LHCN-M2 (cell line): ENCODE measurements around the gene DCAKD. TPM values are rescaled to one million over a fixed set of nuclear protein-coding genes. Genes with fewer than 3 reads are reported as not detected.

Experiments used
- DNase-seq: peaks from one replicate; pipeline ENCODE4 v3.0.0-alpha.2; 2012; ENCODE audit warnings: low read depth
- total RNA-seq: library from RNA; depleted of rRNA; stranded (reverse); fragments of >200 nt; gene quantifications from 2 replicates; pipeline ENCODE4 v1.2.3, GENCODE V29; 2014

Gene DCAKD
- total RNA-seq, 1 experiment from 2014 or later: 72.7 TPM

GRCh38 chr17:45031231-45032173, 19.9 kb downstream of the DCAKD start:
- DNase-seq: peak; percentile 84

GRCh38 chr17:45030733-45031132, 20.7 kb downstream of the DCAKD start:
- DNase-seq: no peak

- DNase-seq: no peak
Measured at GRCh38 chr17:45029758-45030423, 21.5 kb downstream of the DCAKD start.

- DNase-seq: no peak
Measured at GRCh38 chr17:45029096-45029495, 22.3 kb downstream of the DCAKD start.

- DNase-seq: no peak
Measured at GRCh38 chr17:45022655-45023339, 28.6 kb downstream of the DCAKD start.

- no peak for DNase-seq
Measured at GRCh38 chr17:45022288-45022648, 29.2 kb downstream of the DCAKD start.

GRCh38 chr17:45021607-45022287, 29.7 kb downstream of the DCAKD start:
- peak; percentile 38 for DNase-seq

- DNase-seq: no peak
Measured at GRCh38 chr17:45020354-45021138, 30.9 kb downstream of the DCAKD start.

- peak; percentile 44 for DNase-seq
Measured at GRCh38 chr17:45018848-45019711, 32.4 kb downstream of the DCAKD start.

GRCh38 chr17:45018514-45018847, 33.0 kb downstream of the DCAKD start:
- DNase-seq: no peak

- no peak for DNase-seq
Measured at GRCh38 chr17:45016823-45017222, 34.6 kb downstream of the DCAKD start.

GRCh38 chr17:45016237-45016636, 35.2 kb downstream of the DCAKD start:
- DNase-seq: no peak

GRCh38 chr17:45013021-45013997, 38.1 kb downstream of the DCAKD start:
- DNase-seq: peak; percentile 21

- no peak for DNase-seq
Measured at GRCh38 chr17:45011767-45012166, 39.7 kb downstream of the DCAKD start.

GRCh38 chr17:45009676-45010467, 41.6 kb downstream of the DCAKD start:
- no peak for DNase-seq

GRCh38 chr17:45008216-45008615, 43.2 kb downstream of the DCAKD start:
- DNase-seq: no peak

- DNase-seq: peak; percentile 14
Measured at GRCh38 chr17:45006927-45007461, 44.4 kb downstream of the DCAKD start.

- DNase-seq: no peak
Measured at GRCh38 chr17:45005700-45006099, 45.7 kb downstream of the DCAKD start.
